Neural progenitor cell (in vitro differentiated cells): ENCODE results near the gene MAMLD1. TPM values are rescaled to one million over a fixed set of nuclear protein-coding genes. Genes with fewer than 3 reads are reported as not detected.

Experiments used
- DNase-seq: peaks from one replicate; pipeline ENCODE4 v3.0.0-alpha.2; 2016; ENCODE audit warnings: low spot score
- H2AFZ ChIP-seq: fragments of 200-600 bp; sonication (generic); replicated peaks from 2 replicates; pipeline ENCODE4 v1.6.1; 2016; ENCODE audit warnings: antibody characterized with exemption
- H3F3A ChIP-seq: fragments of 200-600 bp; sonication (generic); 2 replicates; pipeline ENCODE4 v1.6.1; 2016; ENCODE audit warnings: antibody characterized with exemption, low read depth
- H3K27ac ChIP-seq: fragments of 200-600 bp; sonication (generic); 2 replicates; pipeline ENCODE4 v1.5.1; 2016; ENCODE audit warnings: mild to moderate bottlenecking
- H3K27me3 ChIP-seq: fragments of 200-600 bp; sonication (generic); 2 replicates; pipeline ENCODE4 v1.6.1; 2016; ENCODE audit warnings: mild to moderate bottlenecking, moderate library complexity
- H3K36me3 ChIP-seq: fragments of 200-600 bp; sonication (generic); 2 replicates; pipeline ENCODE4 v1.5.1; 2016
- H3K4me1 ChIP-seq: fragments of 200-600 bp; sonication (generic); 2 replicates; pipeline ENCODE4 v1.6.1; 2016; ENCODE audit warnings: mixed run types
- H3K4me2 ChIP-seq: fragments of 200-600 bp; sonication (generic); 2 replicates; pipeline ENCODE4 v1.6.1; 2016
- H3K4me3 ChIP-seq: fragments of 200-600 bp; sonication (generic); 2 replicates; pipeline ENCODE4 v1.5.1; 2016
- H3K79me2 ChIP-seq: fragments of 200-600 bp; sonication (generic); 2 replicates; pipeline ENCODE4 v1.6.1; 2016; ENCODE audit warnings: low read depth
- H3K9ac ChIP-seq: fragments of 200-600 bp; sonication (generic); 2 replicates; pipeline ENCODE4 v1.6.1; 2016
- H3K9me3 ChIP-seq: fragments of 200-600 bp; sonication (generic); 2 replicates; pipeline ENCODE4 v1.5.1; 2016; ENCODE audit warnings: low read depth
- H4K20me1 ChIP-seq: fragments of 200-600 bp; sonication (generic); 2 replicates; pipeline ENCODE4 v1.6.1; 2016; ENCODE audit warnings: low read depth
- H3K27ac Mint-ChIP-seq: 3 replicates; pipeline ENCODE4 v1.8.0; 2021; ENCODE audit warnings: mixed read lengths
- H3K27me3 Mint-ChIP-seq: 2 replicates; pipeline ENCODE4 v1.8.0; 2022; ENCODE audit warnings: low read depth, mild to moderate bottlenecking, inconsistent platforms, moderate library complexity, mixed read lengths; ENCODE audit not compliant: insufficient read depth
- H3K36me3 Mint-ChIP-seq: 3 replicates; pipeline ENCODE4 v1.8.0; 2021; ENCODE audit warnings: mixed read lengths
- H3K4me1 Mint-ChIP-seq: 3 replicates; pipeline ENCODE4 v1.8.0; 2021; ENCODE audit warnings: mixed read lengths
- H3K4me3 Mint-ChIP-seq: 3 replicates; pipeline ENCODE4 v1.8.0; 2021; ENCODE audit warnings: mild to moderate bottlenecking, moderate library complexity, mixed read lengths
- H3K9me3 Mint-ChIP-seq: 3 replicates; pipeline ENCODE4 v1.8.0; 2020; ENCODE audit warnings: mixed read lengths
- CTCF ChIP-seq: fragments of 200-600 bp; sonication (generic); IDR thresholded peaks from 2 replicates; pipeline ENCODE4 v1.5.1; 2017; ENCODE audit warnings: antibody characterized with exemption, mild to moderate bottlenecking
- EZH2 ChIP-seq: fragments of 200-600 bp; sonication (generic); IDR thresholded peaks from 2 replicates; pipeline ENCODE4 v1.6.1; 2017; ENCODE audit warnings: antibody characterized with exemption, mild to moderate bottlenecking, moderate library complexity
- EZH2phosphoT487 ChIP-seq: fragments of 200-600 bp; sonication (generic); IDR thresholded peaks from 2 replicates; pipeline ENCODE4 v1.6.1; 2017; ENCODE audit warnings: antibody characterized with exemption
- total RNA-seq: library from RNA; depleted of rRNA; stranded (reverse); fragments of >200 nt; gene quantifications from 2 replicates; pipeline ENCODE4 v1.2.3, GENCODE V29; 2015; ENCODE audit warnings: low replicate concordance

MAMLD1 gene
- total RNA-seq, 1 donor from 2014 or later = not detected

- peaks cover 14% of the 10 kb centered on the region for H3K4me1 ChIP-seq
- peaks cover 8% of the 10 kb centered on the region for H3F3A ChIP-seq
- Mint-ChIP-seq H3K9me3 (peaks cover 1% of the 10 kb centered on the region), H3K27me3 (no peaks in the 10 kb centered on the region), H3K27ac (no peak overlapping the region), H3K4me3 (no peak overlapping the region), H3K36me3 (no peaks in the 10 kb centered on the region), H3K4me1 (peaks cover 30% of the 10 kb centered on the region)
- H3K27ac ChIP-seq = no peak overlapping the region
- no peak overlapping the region for H3K4me2 ChIP-seq
- no peak overlapping the region for H2AFZ ChIP-seq
- H3K36me3 ChIP-seq = no peaks in the 10 kb centered on the region
- H3K79me2 ChIP-seq = no peaks in the 10 kb centered on the region
- H3K4me3 ChIP-seq = no peak overlapping the region
- DNase-seq = no peak
- H3K27me3 ChIP-seq = no peaks in the 10 kb centered on the region
- no peak for TF ChIP-seq EZH2
- no peak for TF ChIP-seq CTCF
- no peak for TF ChIP-seq EZH2phosphoT487
- H3K9ac ChIP-seq = no peak overlapping the region
- H4K20me1 ChIP-seq = no peaks in the 10 kb centered on the region
- H3K9me3 ChIP-seq = no peaks in the 10 kb centered on the region
Measured at GRCh38 chrX:150502091-150502490, 139.0 kb downstream of the MAMLD1 start.

GRCh38 chrX:150502979-150503897 is 140.1 kb downstream of the MAMLD1 start:
- H3K9me3 Mint-ChIP-seq = peaks cover 3% of the 10 kb centered on the region
- TF ChIP-seq EZH2 = no peak

GRCh38 chrX:150503898-150504219 is 140.7 kb downstream of the MAMLD1 start:
- no peak for TF ChIP-seq CTCF
- no peak for TF ChIP-seq EZH2phosphoT487
- no peak for TF ChIP-seq EZH2
- Histone ChIP-seq H3K4me1 (peaks cover 22% of the 10 kb centered on the region), H3K4me2 (no peak overlapping the region), H3K27me3 (peaks cover 4% of the 10 kb centered on the region), H3F3A (peaks cover 12% of the 10 kb centered on the region), H3K79me2 (no peaks in the 10 kb centered on the region), H2AFZ (no peak overlapping the region), H3K9me3 (no peaks in the 10 kb centered on the region), H3K27ac (no peak overlapping the region), H3K9ac (no peak overlapping the region), H3K36me3 (no peaks in the 10 kb centered on the region), H4K20me1 (no peaks in the 10 kb centered on the region), H3K4me3 (no peak overlapping the region)
- no peak for DNase-seq
- H3K4me3 Mint-ChIP-seq = no peak overlapping the region
- no peak overlapping the region for H3K27ac Mint-ChIP-seq
- peaks cover 3% of the 10 kb centered on the region for H3K9me3 Mint-ChIP-seq
- H3K36me3 Mint-ChIP-seq = no peaks in the 10 kb centered on the region
- H3K27me3 Mint-ChIP-seq = peaks cover 1% of the 10 kb centered on the region
- peaks cover 41% of the 10 kb centered on the region for H3K4me1 Mint-ChIP-seq

More at GRCh38 chrX:150502979-150503897, 140.1 kb downstream of the MAMLD1 start:
- H2AFZ ChIP-seq = no peak overlapping the region
- H3K36me3 ChIP-seq = no peaks in the 10 kb centered on the region
- no peak overlapping the region for H3K27ac Mint-ChIP-seq
- H3F3A ChIP-seq = peaks cover 12% of the 10 kb centered on the region
- no peaks in the 10 kb centered on the region for H3K79me2 ChIP-seq
- H3K27ac ChIP-seq = no peak overlapping the region
- no peaks in the 10 kb centered on the region for H3K27me3 Mint-ChIP-seq
- H3K36me3 Mint-ChIP-seq = no peaks in the 10 kb centered on the region
- H3K4me3 ChIP-seq = no peak overlapping the region
- H3K4me1 Mint-ChIP-seq = peaks cover 39% of the 10 kb centered on the region
- no peaks in the 10 kb centered on the region for H3K9me3 ChIP-seq
- H4K20me1 ChIP-seq = no peaks in the 10 kb centered on the region
- no peak overlapping the region for H3K4me2 ChIP-seq
- H3K27me3 ChIP-seq = peaks cover 4% of the 10 kb centered on the region
- no peak overlapping the region for H3K9ac ChIP-seq
- no peak overlapping the region for H3K4me3 Mint-ChIP-seq
- H3K4me1 ChIP-seq = peaks cover 22% of the 10 kb centered on the region
- no peak for DNase-seq
